ELF-1 (cell line): ENCODE results near the gene FAM83C.
A peak's percentile ranks its signal among the peaks of the same experiment; 100 is the strongest.
"Not testable (repeated sequence)": the region's sequence is repeated elsewhere in the genome, so short reads cannot be mapped to it uniquely, and the experiment has no call there.

Experiments used
- DNase-seq: peaks from one replicate; pipeline ENCODE4 v3.0.0-alpha.2; 2016; ENCODE audit warnings: low read depth, low spot score

Gene FAM83C

DNA sequence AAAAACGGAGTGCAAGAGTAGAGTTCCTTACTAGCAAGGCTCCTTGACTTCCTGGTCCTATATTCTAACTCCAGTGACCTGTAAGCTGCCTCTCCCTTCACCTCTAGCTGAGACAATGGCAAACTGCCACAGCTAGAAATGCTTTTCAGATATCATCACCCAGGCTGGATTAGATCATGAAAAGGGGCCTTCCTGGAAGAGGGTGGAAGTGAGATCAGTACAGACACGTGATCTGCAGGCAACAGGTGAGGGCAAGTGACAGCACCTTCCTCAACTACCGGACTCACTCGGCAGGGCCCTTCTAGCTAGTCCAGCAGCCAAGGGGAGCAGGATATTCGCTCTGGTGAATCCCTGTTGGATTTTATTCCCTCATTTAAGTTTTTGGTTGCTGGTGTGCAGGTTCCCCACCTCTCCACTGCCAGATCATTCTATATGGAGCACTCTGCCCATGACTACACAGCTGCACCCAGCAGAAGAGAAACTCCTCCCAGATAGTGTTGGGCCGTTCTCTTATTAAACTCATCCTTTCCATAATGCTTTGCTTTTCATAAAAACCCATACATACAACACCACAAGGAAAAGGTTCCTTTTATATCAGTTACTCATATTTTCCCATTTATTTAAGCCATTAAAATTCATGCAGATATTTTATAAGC is 26.4 kb upstream of the FAM83C start:
- peak; percentile 10 for DNase-seq

DNA sequence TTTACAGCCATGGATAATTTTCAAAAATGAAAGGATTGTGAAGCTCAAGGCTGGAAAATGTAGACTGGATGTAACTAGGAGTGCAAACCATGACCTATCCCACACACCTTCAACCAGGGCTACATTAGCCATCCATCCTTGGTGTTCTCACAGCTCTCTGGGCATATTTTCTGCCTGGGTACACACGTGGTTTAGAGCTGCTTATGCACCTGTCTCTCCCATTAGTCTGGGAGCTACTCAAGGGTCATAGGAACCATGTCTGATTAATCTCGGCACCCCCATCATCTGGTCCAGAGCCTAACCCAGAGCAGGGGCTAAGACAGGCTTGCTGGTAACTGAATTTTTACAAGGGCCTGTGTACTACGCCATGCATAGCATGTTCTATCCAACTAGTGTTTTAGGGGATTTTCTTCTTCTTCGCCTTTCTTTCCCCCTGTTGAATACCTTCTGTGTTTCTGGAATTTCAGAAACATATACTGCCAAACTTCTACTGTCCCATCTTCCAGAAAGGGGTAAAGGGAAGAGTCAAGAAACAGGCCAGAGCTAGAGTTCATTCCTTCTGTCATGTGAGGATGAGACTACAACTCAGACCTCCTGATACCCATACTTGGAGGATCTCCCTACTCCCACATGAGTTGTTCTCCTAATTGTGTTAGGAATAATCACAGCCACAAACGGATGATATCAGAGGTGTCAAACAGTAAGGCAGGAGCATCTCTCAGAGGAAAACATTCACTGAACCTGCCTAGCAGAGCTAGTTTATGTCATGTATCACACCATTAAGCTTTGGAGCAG is 25.4 kb upstream of the FAM83C start:
- DNase-seq = no peak

DNA sequence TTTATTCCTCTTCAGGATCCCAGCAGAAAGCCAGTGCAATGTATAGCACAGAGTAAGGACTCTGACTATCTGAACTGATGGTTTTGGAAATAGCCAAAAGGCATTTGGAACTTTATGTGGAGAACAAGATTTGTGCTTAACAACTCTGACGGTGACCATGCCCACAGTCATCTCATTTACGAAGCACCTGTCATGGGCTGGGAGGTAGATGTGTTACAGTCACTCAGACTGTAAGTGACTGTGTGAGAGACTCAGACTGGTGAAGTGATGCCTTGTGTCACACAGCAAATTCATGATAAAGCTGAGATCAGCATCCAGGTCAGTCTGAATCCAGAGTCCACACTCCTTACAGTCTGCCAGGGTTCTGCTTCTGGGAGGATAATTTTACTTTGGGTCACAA is 23.9 kb upstream of the FAM83C start:
- DNase-seq = no peak

DNA sequence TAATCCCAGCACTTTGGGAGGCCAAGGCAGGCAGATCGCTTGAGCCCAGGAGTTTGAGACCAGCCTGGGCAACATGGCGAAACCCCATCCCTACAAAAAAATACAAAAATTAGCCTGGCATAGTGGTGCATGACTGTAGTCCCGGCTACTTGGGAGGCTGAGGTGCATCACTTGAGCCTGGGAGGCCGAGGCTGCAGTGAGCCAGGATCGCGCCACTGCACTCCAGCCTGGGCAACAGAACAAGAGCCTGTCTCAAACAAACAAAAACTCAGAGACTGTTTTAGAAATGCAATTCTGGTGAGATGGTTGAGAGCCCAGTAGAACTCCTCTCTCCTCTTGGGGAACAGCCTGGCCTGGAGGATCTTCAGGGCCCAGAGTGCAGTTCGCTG is 23.4 kb upstream of the FAM83C start:
- DNase-seq = not testable (repeated sequence)

DNA sequence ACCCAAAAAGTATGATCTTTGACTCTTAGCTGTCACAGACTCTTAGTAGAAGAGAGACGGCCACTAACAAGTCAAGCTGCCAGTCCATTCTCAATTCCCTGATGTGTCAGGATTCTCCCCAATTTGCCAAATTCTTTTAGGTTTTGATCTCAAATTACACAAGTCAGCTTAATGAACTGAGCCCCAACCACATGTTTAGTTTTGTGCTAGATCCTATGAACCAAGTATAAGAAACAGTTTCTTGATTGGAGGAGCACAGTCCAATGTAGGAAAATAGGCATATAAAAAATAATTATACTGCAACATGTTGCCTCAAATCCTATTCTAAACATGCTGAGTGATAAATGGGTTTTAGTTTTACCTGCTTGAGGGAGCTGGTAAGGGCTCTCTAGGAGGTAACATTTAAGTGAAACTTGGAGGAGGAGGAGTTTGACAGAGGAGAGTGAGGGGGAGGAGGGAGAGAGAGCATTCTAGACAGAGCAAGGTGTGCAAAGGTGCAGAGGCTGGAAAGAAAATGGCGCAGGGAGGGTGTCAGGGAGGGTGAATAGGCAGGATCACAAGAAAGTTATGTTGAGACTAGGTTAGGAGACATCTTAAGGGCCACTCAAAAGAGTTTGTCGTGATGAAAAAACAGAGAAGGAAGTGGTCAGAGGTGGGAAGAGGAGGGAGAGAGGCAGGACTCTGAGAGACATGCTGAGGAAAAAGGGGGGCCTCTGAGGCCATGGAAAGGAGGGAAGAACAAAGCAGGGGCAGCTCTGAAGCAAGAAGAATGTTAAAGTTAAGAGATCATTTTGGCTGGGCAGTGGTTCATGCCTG is 22.8 kb upstream of the FAM83C start:
- DNase-seq = no peak

DNA sequence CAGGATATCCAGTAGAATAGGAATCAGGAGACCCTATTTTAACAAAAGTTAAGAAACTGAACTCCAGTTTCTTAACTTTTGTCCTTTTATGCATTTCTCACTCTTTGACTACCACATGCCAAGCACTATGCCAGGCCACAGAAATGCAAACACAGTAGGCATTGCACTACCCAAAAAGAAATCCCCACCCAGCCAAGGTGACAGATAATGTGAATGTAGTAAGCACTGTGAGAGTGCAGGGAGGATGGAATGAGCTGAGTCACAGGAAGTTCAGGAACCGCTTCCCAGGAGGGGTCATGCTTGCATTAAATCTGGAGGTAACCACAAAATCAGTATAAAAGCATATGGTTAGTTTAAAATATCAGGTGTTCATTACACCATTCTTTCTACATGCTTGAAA is 20.1 kb upstream of the FAM83C start:
- DNase-seq = no peak

DNA sequence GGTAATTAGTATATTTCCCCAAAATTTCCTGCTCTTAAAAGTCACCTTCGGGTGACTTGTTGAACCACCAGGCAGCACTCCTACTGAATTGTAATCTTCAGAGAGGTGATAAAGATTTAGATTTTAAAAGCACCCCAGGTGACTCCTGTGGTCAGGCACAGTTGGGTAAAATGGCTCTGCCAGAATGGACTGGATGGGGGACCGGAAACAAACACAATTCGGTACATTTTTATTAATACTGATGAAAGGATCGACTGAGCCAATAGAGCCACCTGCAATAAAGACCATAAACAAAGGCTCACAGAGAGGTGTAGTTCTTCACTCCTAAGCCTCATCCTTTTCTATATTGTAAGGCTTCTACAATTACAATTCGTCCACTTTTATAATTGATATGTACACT is 19.6 kb upstream of the FAM83C start:
- no peak for DNase-seq

DNA sequence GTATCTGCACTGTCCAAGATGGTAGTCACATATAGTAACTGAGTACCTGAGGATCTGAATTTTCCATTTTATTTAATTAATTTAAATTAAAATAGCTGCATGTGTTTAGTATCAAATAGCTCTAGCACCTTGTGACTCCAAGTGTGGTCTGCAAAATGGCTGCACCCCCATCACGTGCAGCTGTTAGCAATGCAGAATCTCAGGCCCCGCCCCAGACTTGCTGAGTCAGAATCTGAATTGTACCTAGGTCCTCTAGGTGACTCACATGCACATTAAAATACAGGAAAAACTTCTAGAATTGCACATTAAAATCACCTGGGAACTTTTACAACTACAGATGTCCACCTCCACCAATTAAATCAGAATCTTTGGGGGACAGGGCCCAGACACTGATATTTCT is 19.2 kb upstream of the FAM83C start:
- DNase-seq = no peak

DNA sequence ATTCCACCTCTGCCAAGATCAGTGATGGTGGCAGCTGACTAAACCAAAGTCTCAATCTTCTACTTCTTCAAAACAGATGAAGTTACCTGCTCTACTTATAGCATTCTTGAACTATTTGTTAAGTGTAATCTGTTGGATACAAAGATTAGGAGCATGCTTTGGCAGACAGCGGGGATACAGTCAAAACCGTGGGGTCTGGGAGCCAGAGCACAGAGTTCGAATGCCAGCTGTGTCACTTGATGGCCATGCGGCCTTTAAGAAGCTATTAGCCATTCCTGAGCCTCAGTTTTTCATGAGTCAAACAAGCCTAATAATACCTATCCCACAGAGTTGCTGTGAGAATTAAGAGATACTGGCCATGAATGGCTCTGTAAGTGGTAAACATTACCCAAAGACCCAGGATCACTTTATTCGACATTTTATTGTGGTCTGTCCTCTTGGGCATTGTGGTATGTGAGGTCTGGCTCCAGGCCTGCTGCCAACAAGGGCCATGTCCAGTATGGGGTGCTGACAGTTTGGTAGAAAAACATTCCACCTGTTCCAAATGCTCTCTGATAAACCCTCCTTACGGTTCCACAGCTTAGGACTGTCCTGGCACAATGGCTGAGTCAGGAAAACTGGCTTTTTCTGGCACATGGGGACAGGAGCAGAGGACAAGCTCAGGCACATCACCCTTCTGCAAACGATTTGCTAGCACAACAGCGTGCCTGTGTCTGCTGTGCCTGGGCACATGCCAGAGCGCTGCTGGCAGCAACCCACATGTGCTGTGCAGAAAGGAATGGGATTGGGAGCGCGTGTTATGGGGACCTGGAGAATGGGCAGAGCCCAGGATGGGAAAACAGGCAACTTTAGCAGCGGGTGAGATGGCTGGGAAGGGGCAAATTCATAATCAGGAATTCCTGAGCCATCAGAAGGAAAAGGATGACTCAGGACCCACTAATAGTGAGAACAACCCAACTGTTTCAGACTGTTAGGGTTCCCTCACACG is 15.7 kb upstream of the FAM83C start:
- DNase-seq = no peak

DNA sequence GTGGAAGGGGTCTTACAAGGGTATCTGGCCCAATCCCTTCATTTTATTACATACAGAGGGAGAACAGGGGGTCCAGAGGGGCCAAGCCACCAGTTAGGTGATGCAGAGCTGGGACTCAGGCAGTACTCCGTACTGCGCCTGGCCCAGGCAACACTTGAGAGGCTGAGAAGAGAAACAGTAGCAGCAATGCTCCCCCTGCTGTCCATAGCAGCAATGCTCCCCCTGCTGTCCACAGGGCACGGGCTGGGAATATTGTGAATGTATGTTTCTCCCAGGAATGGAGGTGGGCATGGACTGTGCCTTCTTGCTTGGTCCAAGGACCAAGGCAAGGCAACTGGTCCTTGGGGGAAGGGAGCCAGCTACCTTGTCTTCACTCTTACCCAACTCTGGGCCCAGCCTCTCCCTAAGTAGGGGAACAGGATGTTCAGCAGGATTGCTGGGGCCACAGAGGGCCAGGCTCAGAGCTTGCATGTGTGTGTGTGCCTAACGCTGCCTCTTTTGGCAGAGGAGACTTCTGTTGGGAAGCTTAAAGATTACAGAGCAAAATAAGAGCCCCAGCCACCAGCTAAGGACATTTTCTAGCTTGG is 14.8 kb upstream of the FAM83C start:
- DNase-seq = peak; percentile 70

DNA sequence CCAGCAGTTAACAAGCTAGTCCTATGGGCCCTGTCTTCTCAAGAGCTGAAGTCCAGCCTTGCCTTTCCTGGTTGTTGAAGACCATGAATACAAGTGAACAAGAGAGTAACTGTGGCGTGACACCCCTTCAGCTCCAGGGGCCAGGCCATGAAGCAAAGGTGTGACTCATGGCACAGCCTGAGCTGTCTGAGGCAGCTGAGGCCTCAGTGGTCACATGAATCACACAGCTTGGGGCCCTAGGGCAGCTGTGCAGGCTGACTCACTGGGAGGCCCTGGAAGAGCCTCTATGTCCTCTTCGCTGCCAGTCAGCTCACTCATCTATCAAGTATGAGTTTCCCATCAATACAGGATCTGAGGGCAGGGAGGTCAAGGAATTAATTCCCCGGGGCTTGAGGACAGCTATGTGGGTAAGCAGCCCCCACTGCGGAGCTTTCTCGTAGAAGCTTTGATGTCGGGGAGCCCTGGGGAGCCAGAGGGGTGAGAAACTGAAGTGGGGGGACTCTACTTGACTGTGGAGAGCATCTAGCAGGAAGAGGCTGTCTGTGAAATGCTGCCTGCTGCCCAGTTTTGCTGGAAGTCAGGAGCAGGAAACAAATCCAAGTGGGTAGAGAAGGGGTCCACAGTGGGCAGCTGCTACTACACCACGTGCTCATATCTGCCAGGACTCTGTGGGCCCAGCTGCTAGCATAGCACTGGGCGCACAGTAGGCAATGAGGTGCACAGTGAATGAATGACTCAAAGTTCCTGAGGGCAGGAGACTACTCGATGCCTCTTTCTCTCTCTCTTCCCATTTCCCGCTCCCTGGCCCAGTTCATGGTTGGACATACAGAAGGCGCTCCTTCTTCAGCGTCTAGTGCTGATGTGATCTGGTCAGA is 13.7 kb upstream of the FAM83C start:
- peak; percentile 72 for DNase-seq

DNA sequence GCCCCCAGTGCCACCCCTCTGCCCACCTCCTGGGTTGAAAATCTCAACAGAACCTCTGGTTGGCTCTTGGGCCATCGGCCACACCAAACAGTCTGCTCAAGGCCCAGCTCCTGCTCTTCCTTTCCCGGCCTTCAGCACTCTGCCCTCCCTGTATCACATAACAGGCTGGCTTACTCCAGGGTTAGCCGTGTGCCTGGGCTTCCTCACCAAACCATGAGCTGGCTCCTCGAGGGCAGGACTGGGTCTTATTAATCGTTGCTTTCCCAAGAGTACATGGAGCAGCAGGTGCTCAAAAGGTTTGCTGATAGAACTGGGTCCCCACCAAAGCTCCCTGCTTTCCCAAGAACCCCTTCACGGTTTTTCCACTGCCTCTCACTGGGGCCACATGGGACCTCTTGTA is 12.7 kb upstream of the FAM83C start:
- DNase-seq = no peak

DNA sequence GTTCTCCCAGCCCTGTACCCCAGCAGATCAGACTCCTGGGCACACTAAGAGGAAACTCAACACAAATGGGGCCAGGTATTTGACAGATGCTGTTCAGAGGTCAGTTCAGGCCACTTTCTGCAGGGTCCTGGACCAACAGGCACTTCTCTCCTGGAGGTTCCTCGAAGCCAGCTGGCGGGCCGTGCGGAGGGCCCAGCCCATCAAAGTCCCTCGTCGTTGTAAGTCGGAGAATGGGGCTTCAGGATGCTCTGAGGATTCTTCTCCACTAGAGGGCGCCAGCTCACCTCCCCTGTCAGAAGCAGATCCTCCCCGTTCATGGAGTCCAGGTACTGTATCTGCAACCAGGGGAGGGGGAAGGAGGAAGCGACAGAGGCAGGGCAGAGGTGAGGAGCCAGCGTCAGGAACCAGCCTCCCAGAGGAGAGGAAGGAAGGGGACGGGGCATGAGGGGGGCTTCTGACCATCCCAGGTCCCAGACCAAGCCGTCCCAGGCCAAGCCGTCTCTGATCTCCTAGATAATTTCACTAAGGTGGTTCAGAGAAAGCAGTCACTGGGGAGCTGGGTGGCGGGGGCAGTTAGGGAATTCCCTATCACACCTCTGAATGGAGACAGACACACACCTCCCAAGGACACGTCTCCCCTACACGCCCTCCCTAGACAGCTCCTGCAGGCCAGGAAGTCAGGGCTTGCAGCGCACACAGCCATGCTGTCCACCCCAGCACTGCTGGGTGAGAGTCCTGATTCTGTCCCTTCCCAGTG is 11.7 kb upstream of the FAM83C start:
- peak; percentile 98 for DNase-seq

DNA sequence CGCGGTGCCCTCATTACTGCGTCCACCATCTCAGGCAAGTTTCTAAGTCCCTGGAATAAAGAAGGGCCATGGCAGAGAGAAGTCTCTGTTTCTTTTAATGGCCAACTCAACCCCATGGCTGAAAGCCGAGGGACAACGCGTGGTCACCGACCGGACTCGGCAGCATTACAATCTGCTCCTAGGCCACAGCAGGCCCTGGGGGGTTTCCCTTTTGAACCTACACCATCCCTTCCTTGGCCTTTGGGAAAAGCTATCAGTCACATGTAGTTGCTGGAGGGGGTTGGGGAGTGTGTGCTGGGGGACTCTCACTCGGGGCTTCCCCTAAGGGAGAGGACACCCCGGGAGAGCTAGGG is 11.1 kb upstream of the FAM83C start:
- no peak for DNase-seq

DNA sequence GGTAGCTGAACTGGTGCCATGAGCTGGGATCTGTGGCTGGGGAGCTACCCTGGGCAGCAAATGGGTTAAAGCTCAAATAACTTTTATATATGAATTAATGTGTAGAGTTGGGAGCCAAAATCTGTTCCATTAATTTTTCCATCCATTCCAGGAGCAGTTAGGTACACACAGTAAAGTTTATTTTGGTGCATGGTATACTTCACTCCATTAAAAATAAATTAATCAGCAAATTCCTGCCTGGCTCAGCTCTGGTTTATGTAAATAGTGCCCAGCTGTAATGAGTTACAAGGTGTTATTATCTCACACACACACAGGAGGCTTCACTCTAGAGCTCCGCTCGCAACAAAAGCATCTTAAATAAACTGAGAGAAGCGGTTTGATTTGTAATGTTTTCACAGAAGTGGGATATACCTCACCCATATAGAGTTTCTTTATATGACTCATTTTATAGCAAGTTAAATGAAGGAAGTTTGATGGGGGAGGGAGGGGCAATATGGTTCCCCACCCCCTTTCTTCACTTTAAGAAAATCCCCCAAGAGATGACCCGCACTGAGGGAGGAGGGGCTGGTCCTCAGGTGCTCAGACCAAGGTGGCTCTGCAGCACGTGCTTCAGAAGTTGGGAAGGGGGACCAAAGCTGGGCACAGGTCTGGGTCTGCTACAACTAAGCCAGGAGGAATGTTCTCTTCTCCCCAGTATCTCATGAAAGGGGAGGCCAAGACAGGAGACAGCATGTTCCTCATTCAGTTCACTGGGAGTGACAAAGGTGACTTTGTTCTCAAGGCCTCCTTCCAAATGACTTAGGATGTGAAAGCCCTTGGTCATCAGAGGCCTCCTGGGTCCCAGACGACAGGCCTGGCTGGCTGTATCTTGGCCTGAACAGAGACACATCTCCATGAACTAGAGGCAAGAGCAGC is 10.5 kb upstream of the FAM83C start:
- DNase-seq = no peak

DNA sequence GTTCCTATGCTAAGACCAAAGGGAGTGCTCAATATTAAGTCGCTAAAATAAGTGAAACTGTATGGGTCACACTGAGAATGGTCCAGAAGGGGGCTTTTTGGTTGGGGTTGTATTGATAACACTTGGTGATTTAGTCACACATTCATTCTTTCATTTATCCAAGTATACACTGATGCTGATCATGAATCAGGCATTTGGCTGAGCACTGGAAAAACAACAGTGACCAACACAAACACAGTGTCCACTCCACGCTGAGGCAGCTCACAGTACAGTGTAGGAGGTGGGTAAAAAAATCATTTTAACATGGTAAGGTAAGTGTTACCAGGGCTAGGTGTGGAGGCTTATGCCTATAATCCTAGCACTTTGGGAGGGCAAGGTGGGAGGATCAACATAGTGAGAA is 9.2 kb upstream of the FAM83C start:
- DNase-seq = no peak

DNA sequence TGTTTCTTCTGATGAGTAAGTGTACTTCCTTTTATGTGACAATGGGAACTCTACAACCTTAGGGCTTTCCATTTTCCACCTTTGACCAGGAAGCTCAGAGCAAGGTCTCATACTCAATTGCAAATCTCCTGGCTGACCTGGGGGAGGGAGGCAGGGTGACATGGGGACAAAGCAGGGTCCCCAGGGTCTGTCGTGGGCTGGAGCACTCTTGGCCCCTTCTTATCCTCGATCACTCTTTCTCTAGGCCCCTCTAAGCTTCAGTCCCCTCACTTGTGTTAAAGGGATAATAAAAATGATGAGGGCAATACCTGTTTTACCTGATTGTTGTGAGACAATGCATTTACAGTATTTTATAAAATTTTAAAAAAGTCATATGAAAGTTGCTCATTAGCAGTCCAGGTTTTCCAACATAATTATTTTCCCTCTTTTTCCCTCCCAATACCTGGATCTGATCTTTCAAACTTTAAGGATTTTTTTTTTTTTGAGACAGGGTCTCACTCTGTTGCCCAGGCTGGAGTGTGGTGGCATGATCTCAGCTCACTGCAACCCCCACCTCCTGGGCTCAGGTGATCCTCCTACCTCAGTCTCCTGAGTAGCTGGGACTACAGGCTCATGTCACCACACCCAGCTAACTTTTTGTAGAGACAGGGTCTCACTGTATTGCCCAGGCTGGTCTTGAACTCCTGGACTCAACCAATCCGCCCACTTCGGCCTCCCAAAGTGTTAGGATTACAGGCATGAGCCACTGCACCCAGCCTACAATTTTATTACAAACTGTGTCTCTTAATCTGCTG is 8.4 kb upstream of the FAM83C start:
- no peak for DNase-seq
